Measurements from ENCODE around the gene SMURF1. TPM values are rescaled to one million over a fixed set of nuclear protein-coding genes. Genes with fewer than 3 reads are reported as not detected.
"Not testable (repeated sequence)": the region's sequence is repeated elsewhere in the genome, so short reads cannot be mapped to it uniquely, and the experiment has no call there.

The SMURF1 gene
- total RNA-seq, 2 donors from 2014 or later, result 33.8 to 40.9 TPM

- DNase-seq (ENCODE audit: low spot score) (no peak), ATAC-seq (ENCODE audit: insufficient number of reproducible peaks, low FRiP score, low read depth) (no peak)
- Histone ChIP-seq H3K27me3 (replicated peaks; ENCODE audit: insufficient read depth) (no peaks in the 10 kb centered on the region), H3K27ac (no peak overlapping the region), H3K4me1 (ENCODE audit: control insufficient read depth in 1 of 2, low read depth in 2 of 2) (no peaks in the 10 kb centered on the region), H3K36me3 (no peaks in the 10 kb centered on the region), H3K4me3 (no peak overlapping the region), H3K9me3 (no peaks in the 10 kb centered on the region)
- TF ChIP-seq, protein P1, sequence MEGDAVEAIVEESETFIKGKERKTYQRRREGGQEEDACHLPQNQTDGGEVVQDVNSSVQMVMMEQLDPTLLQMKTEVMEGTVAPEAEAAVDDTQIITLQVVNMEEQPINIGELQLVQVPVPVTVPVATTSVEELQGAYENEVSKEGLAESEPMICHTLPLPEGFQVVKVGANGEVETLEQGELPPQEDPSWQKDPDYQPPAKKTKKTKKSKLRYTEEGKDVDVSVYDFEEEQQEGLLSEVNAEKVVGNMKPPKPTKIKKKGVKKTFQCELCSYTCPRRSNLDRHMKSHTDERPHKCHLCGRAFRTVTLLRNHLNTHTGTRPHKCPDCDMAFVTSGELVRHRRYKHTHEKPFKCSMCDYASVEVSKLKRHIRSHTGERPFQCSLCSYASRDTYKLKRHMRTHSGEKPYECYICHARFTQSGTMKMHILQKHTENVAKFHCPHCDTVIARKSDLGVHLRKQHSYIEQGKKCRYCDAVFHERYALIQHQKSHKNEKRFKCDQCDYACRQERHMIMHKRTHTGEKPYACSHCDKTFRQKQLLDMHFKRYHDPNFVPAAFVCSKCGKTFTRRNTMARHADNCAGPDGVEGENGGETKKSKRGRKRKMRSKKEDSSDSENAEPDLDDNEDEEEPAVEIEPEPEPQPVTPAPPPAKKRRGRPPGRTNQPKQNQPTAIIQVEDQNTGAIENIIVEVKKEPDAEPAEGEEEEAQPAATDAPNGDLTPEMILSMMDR (IDR thresholded peaks at IDR 0.05), result no peak
These were observed 26.8 kb upstream of the SMURF1 start for GRCh38 chr7:99170730-99171074.

DNA sequence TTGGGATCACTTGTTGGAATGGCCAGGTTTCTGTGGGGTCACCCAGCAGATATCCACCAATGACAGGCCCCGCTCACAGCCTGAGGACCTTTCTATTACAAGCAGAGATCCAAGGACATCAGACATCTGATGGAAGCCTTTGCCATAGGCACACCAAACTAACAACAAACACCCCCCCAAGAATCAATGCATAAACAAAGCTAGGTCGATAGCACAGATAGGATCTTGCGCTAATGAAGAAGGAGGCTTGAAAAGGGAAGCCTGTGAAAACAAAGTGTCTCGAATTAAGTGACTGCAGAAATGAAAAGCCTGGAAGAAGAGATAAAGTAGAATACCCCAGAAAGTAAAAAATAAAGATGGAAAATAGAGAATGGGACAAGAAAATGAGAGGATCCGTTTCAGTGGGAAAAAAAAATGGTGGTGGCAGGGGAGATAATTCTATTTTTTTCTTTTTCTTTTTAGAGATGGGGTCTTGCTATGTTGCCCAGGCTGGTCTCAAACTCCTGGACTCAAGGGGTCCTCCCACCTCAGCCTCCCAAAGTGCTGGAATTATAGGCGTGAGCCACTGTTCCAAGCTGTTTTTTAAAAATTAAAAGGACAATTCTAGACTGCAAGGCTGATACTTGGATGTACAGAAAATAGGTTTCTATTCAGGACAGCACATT, 26.3 kb upstream of the SMURF1 start:
- no peak for ATAC-seq (ENCODE audit: insufficient number of reproducible peaks, low FRiP score, low read depth)
- Histone ChIP-seq H3K4me1 (ENCODE audit: control insufficient read depth in 1 of 2, low read depth in 2 of 2) (no peaks in the 10 kb centered on the region), H3K4me3 (no peak overlapping the region), H3K9me3 (no peaks in the 10 kb centered on the region), H3K36me3 (no peaks in the 10 kb centered on the region), H3K27ac (no peak overlapping the region), H3K27me3 (replicated peaks; ENCODE audit: insufficient read depth) (no peaks in the 10 kb centered on the region)
- DNase-seq (ENCODE audit: low spot score), result no peak
- TF ChIP-seq, protein P1 (IDR thresholded peaks at IDR 0.05), result no peak

DNA sequence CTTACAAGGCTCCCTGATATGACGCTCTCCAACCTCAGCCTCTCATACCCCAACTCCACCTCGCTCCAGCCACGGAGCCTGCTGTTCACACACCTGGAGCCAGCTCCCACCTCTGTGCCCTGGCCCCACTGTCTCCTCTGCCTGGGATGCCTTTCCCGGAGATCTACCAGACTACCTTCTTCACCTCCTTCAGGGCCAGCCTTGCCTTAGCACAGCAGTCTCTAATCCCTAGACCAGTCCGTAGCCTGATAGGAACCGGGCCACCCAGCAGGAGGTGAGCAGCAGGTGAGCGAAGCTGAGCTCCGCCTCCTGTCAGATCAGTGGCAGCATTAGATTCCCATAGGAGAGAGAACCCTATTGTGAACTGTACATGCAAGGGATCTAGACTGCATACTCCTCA, 23.2 kb upstream of the SMURF1 start:
- no peak overlapping the region for H3K4me3 ChIP-seq
- H3K27me3 ChIP-seq (replicated peaks; ENCODE audit: insufficient read depth), result no peaks in the 10 kb centered on the region
- TF ChIP-seq, protein P1 (IDR thresholded peaks at IDR 0.05), result no peak
- DNase-seq (ENCODE audit: low spot score), result no peak
- H3K4me1 ChIP-seq (ENCODE audit: control insufficient read depth in 1 of 2, low read depth in 2 of 2), result no peaks in the 10 kb centered on the region
- ATAC-seq (ENCODE audit: insufficient number of reproducible peaks, low FRiP score, low read depth), result no peak
- no peaks in the 10 kb centered on the region for H3K36me3 ChIP-seq
- H3K27ac ChIP-seq, result no peak overlapping the region
- H3K9me3 ChIP-seq, result no peaks in the 10 kb centered on the region

DNA sequence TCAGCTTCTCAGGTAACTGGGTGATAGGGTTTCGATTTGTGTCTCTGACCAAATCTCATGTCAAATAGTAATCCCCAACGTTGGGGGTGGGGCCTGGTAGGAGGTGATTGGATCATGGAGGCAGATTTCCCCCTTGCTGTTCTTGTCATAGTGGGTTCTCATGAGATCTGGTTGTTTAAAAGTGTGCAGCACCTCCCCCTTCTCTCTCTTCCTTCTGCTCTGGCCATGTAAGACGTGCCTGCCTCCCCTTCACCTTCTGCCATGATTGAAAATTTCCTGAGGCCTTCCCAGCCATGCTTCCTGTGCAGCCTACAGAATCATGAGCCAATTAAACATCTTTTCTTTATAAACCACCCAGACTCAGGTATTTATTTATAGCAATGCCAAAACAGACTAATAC, 21.9 kb upstream of the SMURF1 start:
- TF ChIP-seq, protein P1 (IDR thresholded peaks at IDR 0.05), result no peak
- DNase-seq (ENCODE audit: low spot score) (no peak), ATAC-seq (ENCODE audit: insufficient number of reproducible peaks, low FRiP score, low read depth) (no peak)
- no peak overlapping the region for H3K4me3 ChIP-seq
- no peaks in the 10 kb centered on the region for H3K36me3 ChIP-seq
- no peaks in the 10 kb centered on the region for H3K9me3 ChIP-seq
- no peak overlapping the region for H3K27ac ChIP-seq
- no peaks in the 10 kb centered on the region for H3K27me3 ChIP-seq (replicated peaks; ENCODE audit: insufficient read depth)
- H3K4me1 ChIP-seq (ENCODE audit: control insufficient read depth in 1 of 2, low read depth in 2 of 2), result no peaks in the 10 kb centered on the region

DNA sequence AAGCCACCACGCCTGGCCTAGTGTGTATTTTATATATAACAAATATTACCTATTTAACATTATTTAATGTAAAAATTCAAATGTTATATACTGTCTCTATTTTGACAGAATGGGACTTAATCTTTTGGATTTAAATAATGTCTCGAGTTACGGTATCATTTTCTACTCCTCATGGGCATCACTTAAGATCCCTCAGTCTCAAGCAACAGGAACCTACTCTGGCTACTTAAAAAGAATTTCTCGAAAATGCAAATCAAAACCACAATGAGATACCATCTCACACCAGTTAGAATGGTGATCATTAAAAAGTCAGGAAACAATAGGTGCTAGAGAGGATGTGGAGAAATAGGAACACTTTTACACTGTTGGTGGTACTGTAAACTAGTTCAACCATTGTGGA, 19.8 kb upstream of the SMURF1 start:
- not testable (repeated sequence) for H3K36me3 ChIP-seq; H3K27ac ChIP-seq; H3K4me3 ChIP-seq; ATAC-seq (ENCODE audit: insufficient number of reproducible peaks, low FRiP score, low read depth); H3K27me3 ChIP-seq (replicated peaks; ENCODE audit: insufficient read depth); H3K9me3 ChIP-seq; H3K4me1 ChIP-seq (ENCODE audit: control insufficient read depth in 1 of 2, low read depth in 2 of 2); DNase-seq (ENCODE audit: low spot score)

DNA sequence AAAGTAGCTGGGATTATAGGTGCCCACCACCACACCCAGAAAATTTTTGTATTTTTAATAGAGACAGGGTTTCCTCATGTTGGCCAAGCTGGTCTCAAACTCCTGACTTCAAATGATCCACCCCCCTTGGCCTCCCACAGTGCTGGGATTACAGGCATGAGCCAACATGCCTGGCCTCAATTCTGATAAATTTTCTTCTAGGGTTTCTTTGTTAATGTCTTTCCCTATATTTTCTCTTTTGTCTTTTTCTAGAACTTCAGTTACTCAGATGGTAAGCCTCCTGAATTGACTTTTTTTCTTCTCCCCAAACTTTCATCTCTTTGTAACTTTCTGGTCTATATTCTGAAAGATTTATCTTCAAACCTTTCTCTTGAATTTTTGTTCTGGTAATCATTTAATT, 12.7 kb upstream of the SMURF1 start:
- TF ChIP-seq, protein P1 (IDR thresholded peaks at IDR 0.05), result no peak
- Histone ChIP-seq H3K36me3 (no peaks in the 10 kb centered on the region), H3K4me3 (no peak overlapping the region), H3K27ac (no peak overlapping the region), H3K9me3 (no peaks in the 10 kb centered on the region), H3K4me1 (ENCODE audit: control insufficient read depth in 1 of 2, low read depth in 2 of 2) (no peaks in the 10 kb centered on the region), H3K27me3 (replicated peaks; ENCODE audit: insufficient read depth) (no peaks in the 10 kb centered on the region)
- DNase-seq (ENCODE audit: low spot score), result no peak
- ATAC-seq (ENCODE audit: insufficient number of reproducible peaks, low FRiP score, low read depth), result no peak
